ENCODE data around the gene SLC35D3.
"Not testable (repeated sequence)": the region's sequence is repeated elsewhere in the genome, so short reads cannot be mapped to it uniquely, and the experiment has no call there.

The SLC35D3 gene

GRCh38 chr6:136964398-136964797, 42.3 kb downstream of the SLC35D3 start:
- DNase-seq (ENCODE audit: low read depth in 2 of 2), result no peak

GRCh38 chr6:136967876-136968752, 46.0 kb downstream of the SLC35D3 start:
- DNase-seq (ENCODE audit: low read depth in 2 of 2), result peak; percentile 49 to 53

DNA sequence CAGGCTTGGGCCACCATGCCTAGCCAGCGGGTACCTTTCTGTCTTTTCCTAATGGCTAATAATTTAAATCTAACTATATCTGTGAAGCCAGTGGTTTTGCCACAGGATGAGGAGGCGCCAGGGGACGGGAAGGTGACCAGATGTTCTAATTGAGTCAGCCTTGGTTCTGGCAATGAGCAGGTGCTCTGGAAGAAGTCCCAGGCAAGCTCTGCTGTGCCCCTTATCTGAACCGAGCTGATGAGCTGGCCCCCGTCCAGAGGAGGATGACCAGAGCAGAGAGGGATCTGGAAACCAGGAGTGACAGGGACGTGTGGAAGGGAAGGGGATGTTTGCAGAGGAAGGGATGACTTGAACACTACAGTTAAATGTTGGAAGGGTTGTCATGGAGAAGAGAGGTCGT, 46.7 kb downstream of the SLC35D3 start:
- DNase-seq (ENCODE audit: low read depth in 2 of 2), result no peak

GRCh38 chr6:136969433-136969832, 47.3 kb downstream of the SLC35D3 start:
- DNase-seq (ENCODE audit: low read depth in 2 of 2), result no peak

GRCh38 chr6:136969930-136970329, 47.8 kb downstream of the SLC35D3 start:
- no peak for DNase-seq (ENCODE audit: low read depth in 2 of 2)

- no peak for DNase-seq (ENCODE audit: low read depth in 2 of 2)
Measured at GRCh38 chr6:136971609-136972008, 49.5 kb downstream of the SLC35D3 start.

- DNase-seq (ENCODE audit: low read depth in 2 of 2), result not testable (repeated sequence)
Measured at GRCh38 chr6:136973781-136974180, 51.7 kb downstream of the SLC35D3 start.
